PC-3 (cell line): Measurements from ENCODE around the gene GTPBP6.

Source experiments
- EZH2phosphoT487 ChIP-seq: fragments of 300-600 bp; sonication (generic); IDR thresholded peaks from 2 replicates; pipeline ENCODE4 v1.6.1; 2018; ENCODE audit warnings: mild to moderate bottlenecking, antibody characterized with exemption, low read length, borderline replicate concordance
- TF ChIP-seq, protein P1 (sequence below): fragments of 300-600 bp; sonication (generic); conservative IDR thresholded peaks from 2 replicates; pipeline ENCODE4 v1.5.1; 2017; ENCODE audit warnings: antibody characterized with exemption, low read depth, mild to moderate bottlenecking, low read length

DNA sequence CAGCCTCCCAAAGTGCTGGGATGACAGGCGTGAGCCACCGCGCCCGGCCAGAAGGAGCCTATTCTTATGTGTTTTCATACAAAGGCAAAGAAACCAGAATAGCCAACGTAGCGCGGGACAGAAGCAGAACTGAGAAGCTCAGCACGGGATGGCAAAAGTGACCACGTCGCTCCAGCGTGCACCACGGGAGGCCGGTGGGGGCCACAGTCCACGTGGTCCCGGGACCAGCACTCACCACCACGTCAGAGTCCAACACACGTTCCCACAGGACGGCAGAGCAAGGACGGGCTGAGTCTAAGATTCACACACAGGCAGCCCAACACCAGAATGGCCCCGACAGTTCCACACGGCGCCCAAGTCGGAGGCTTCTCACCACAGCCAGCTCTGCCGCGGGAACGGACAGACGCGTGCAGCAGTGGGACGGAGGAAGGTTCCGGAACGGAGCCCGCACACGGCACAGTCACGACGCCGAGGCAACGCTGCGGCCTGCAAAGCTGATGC is 18.8 kb upstream of the GTPBP6 start:
- TF ChIP-seq, protein P1, sequence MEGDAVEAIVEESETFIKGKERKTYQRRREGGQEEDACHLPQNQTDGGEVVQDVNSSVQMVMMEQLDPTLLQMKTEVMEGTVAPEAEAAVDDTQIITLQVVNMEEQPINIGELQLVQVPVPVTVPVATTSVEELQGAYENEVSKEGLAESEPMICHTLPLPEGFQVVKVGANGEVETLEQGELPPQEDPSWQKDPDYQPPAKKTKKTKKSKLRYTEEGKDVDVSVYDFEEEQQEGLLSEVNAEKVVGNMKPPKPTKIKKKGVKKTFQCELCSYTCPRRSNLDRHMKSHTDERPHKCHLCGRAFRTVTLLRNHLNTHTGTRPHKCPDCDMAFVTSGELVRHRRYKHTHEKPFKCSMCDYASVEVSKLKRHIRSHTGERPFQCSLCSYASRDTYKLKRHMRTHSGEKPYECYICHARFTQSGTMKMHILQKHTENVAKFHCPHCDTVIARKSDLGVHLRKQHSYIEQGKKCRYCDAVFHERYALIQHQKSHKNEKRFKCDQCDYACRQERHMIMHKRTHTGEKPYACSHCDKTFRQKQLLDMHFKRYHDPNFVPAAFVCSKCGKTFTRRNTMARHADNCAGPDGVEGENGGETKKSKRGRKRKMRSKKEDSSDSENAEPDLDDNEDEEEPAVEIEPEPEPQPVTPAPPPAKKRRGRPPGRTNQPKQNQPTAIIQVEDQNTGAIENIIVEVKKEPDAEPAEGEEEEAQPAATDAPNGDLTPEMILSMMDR = no peak
- no peak for TF ChIP-seq EZH2phosphoT487
